ENCODE measurements around the gene MFAP3. TPM values are rescaled to one million over a fixed set of nuclear protein-coding genes. Genes with fewer than 3 reads are reported as not detected.
A peak's percentile ranks its signal among the peaks of the same experiment; 100 is the strongest.

MFAP3 gene
- total and polyA plus RNA-seq, 3 experiments from 2014 or later, result 5.8 to 20.5 (median 17.5) TPM

DNA sequence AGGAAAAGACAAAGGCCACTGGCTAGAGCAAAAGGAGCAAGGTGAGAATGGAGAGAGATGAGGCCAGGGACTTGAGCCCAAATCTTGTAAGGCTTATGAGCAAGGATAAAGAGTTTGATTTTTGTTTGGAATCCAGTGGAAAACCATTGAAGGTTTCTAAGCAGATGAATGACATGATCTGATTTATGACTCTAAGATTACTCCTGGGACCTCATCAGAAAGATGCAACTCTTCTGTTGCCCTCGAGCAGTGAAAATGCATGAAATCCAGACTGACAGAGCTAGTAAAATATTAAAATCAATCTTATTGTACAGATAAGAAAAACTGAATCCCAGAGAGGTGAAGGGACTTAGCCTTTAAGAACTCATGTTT is 677 bp downstream of the MFAP3 start:
- H3K36me3 ChIP-seq (ENCODE audit: insufficient read depth, low read length), result no peaks in the 10 kb centered on the region
- peaks cover 28% of the 10 kb centered on the region for H3K4me1 ChIP-seq (ENCODE audit: insufficient read depth, low read length)
- peak overlapping the region; percentile 92 for H3K27ac ChIP-seq (ENCODE audit: low read depth, low read length)
- H3K27me3 ChIP-seq (ENCODE audit: insufficient read depth, low read length, poor library complexity, severe bottlenecking), result no peaks in the 10 kb centered on the region
- peaks cover 0 to 27% (median 3%) of the 10 kb centered on the region in 3 donors for H3K36me3 Mint-ChIP-seq
- no peaks in the 10 kb centered on the region for H3K9me3 ChIP-seq (ENCODE audit: low read length)
- peaks cover 0 to 3% of the 10 kb centered on the region in 2 donors for H3K27me3 Mint-ChIP-seq
- peak overlapping the region; percentile 97 for H3K4me3 ChIP-seq (ENCODE audit: low read length)
- H3K27ac Mint-ChIP-seq, result peak overlapping the region; percentile 97 to 99 (median 98)
- no peaks in the 10 kb centered on the region for H3K9me3 Mint-ChIP-seq
- H3K4me3 Mint-ChIP-seq, result peak overlapping the region; percentile 96 to 98 (median 97)
- no peak for DNase-seq
- POLR2A ChIA-PET, result interaction anchor here (1.0 to 1.7 kb wide), 3 partner anchors 9 to 151 kb away, joined by 3 to 20 read pairs (median 11); partner anchors contain the start of gene GALNT10
- CTCF ChIA-PET, result interaction anchor here (1.0 to 2.5 kb wide), 6 partner anchors 12 to 366 kb away, joined by 3 to 8 read pairs (median 4); partner anchors contain the start of gene GALNT10
- peaks cover 57 to 78% (median 75%) of the 10 kb centered on the region in 3 donors for H3K4me1 Mint-ChIP-seq

DNA sequence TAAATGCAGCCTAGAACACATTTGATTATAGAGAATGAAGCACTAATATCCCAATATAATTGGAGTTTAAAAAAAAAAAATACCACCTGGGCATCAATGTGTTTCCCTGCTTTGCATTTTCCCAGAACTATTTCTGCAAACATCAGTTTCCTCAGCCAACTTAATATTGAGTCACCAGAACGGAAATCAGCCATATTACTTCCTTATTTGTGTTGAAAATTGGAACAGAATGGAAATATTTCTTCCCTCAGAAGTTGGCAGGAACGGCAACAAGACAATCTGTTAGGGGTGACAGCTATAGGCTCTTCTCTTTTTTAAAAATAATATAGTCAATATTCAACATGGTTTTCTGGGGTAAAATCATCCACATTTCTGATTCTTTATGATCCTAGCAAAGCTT is 4.0 kb downstream of the MFAP3 start:
- no peaks in the 10 kb centered on the region for H3K9me3 Mint-ChIP-seq
- no peak overlapping the region for H3K4me3 Mint-ChIP-seq
- peak overlapping the region in 2 of 8 donors; percentile 51 to 70 for H3K27ac Mint-ChIP-seq
- ChIA-PET POLR2A (no interaction called here), CTCF (no interaction called here)
- Histone ChIP-seq H3K4me3 (ENCODE audit: low read length) (no peak overlapping the region), H3K9me3 (ENCODE audit: low read length) (no peaks in the 10 kb centered on the region), H3K36me3 (ENCODE audit: insufficient read depth, low read length) (no peaks in the 10 kb centered on the region), H3K27me3 (ENCODE audit: insufficient read depth, low read length, poor library complexity, severe bottlenecking) (no peaks in the 10 kb centered on the region), H3K4me1 (ENCODE audit: insufficient read depth, low read length) (peaks cover 19% of the 10 kb centered on the region), H3K27ac (ENCODE audit: low read depth, low read length) (no peak overlapping the region)
- H3K36me3 Mint-ChIP-seq, result peaks cover 0 to 44% (median 7%) of the 10 kb centered on the region in 3 donors
- H3K27me3 Mint-ChIP-seq, result peaks cover 0 to 3% of the 10 kb centered on the region in 2 donors
- DNase-seq, result no peak
- H3K4me1 Mint-ChIP-seq, result peaks cover 74 to 97% (median 94%) of the 10 kb centered on the region in 3 donors

DNA sequence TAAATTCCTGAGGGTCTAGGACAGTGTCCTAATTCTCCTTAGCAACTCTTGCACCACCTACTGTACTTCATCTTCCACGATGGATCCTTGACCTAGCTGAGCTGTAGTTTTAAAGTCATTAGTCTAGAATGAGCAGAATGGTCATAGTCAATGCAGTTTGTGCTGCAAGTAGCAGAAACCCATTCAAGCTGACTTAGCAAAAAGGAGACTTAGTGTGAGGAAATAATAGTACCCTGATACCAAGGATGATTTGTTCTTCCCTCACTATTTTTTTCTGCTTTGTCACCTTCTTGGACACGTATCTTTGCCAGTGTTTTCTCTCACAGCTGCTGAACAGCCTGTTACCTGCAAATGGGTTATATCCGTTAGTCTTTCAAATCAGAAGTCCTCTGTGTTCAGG is 5.3 kb downstream of the MFAP3 start:
- POLR2A ChIA-PET, result no interaction called here
- no peak for DNase-seq
- Histone ChIP-seq H3K27ac (ENCODE audit: low read depth, low read length) (no peak overlapping the region), H3K4me3 (ENCODE audit: low read length) (no peak overlapping the region), H3K9me3 (ENCODE audit: low read length) (no peaks in the 10 kb centered on the region), H3K27me3 (ENCODE audit: insufficient read depth, low read length, poor library complexity, severe bottlenecking) (no peaks in the 10 kb centered on the region), H3K36me3 (ENCODE audit: insufficient read depth, low read length) (no peaks in the 10 kb centered on the region), H3K4me1 (ENCODE audit: insufficient read depth, low read length) (peaks cover 13% of the 10 kb centered on the region)
- Mint-ChIP-seq H3K9me3 (no peaks in the 10 kb centered on the region), H3K4me3 (peak overlapping the region in 1 of 7 donors; percentile 10), H3K36me3 (peaks cover 0 to 36% (median 4%) of the 10 kb centered on the region in 3 donors), H3K27me3 (no peaks in the 10 kb centered on the region), H3K27ac (peak overlapping the region in 7 of 8 donors; percentile 7 to 35 (median 20)), H3K4me1 (peaks cover 75 to 97% (median 94%) of the 10 kb centered on the region in 3 donors)
- CTCF ChIA-PET, result no interaction called here

DNA sequence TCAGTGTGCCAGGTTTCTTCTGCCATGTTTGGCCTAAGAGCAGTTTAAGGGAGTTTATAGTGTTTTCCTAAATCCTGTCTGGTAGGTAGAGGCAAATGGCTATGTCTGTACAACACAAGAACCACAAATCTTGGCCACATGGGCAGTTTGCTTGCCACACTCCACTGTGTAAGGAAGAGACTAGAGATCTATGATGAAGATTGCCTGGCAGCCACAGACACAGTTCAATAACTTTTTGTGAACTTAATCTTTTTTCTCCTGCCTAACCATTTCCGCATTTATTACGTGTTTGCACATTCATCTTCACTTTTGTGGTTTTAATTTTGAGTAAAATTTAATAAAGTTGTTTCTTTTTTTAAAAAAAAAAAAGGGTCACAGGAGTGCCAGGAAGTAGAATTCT is 5.8 kb downstream of the MFAP3 start:
- peak overlapping the region in 1 of 7 donors; percentile 35 for H3K4me3 Mint-ChIP-seq
- Histone ChIP-seq H3K27ac (ENCODE audit: low read depth, low read length) (no peak overlapping the region), H3K4me1 (ENCODE audit: insufficient read depth, low read length) (peaks cover 8% of the 10 kb centered on the region), H3K27me3 (ENCODE audit: insufficient read depth, low read length, poor library complexity, severe bottlenecking) (no peaks in the 10 kb centered on the region), H3K4me3 (ENCODE audit: low read length) (no peak overlapping the region), H3K9me3 (ENCODE audit: low read length) (no peaks in the 10 kb centered on the region), H3K36me3 (ENCODE audit: insufficient read depth, low read length) (peaks cover under 1% of the 10 kb centered on the region)
- peaks cover 0 to 39% (median 4%) of the 10 kb centered on the region in 3 donors for H3K36me3 Mint-ChIP-seq
- CTCF ChIA-PET, result no interaction called here
- POLR2A ChIA-PET, result no interaction called here
- H3K9me3 Mint-ChIP-seq, result no peaks in the 10 kb centered on the region
- DNase-seq, result no peak
- H3K4me1 Mint-ChIP-seq, result peaks cover 74 to 97% (median 94%) of the 10 kb centered on the region in 3 donors
- no peaks in the 10 kb centered on the region for H3K27me3 Mint-ChIP-seq
- peak overlapping the region in 5 of 8 donors; percentile 7 to 58 (median 23) for H3K27ac Mint-ChIP-seq

DNA sequence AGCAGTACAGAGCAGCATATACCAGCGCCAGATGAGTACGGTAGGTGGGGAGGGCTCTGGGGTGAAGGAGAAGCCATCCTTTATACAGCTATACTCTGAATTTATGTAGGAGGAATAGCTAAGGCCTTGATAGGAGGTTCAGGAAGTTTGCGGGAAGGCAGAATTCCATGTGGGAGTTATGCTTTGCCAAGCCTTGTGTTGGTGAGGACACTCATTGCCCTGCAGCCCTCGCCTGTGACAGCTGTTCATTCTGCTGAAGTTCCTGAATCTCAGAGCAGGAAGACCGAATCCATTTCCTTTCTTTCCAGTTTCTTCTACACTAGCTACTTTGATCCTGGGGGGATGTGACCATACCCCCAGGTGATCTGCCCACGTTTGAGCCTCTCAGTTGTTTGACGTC is 7.7 kb downstream of the MFAP3 start:
- POLR2A ChIA-PET, result no interaction called here
- H3K27ac Mint-ChIP-seq, result peak overlapping the region in 7 of 8 donors; percentile 38 to 92 (median 69)

DNA sequence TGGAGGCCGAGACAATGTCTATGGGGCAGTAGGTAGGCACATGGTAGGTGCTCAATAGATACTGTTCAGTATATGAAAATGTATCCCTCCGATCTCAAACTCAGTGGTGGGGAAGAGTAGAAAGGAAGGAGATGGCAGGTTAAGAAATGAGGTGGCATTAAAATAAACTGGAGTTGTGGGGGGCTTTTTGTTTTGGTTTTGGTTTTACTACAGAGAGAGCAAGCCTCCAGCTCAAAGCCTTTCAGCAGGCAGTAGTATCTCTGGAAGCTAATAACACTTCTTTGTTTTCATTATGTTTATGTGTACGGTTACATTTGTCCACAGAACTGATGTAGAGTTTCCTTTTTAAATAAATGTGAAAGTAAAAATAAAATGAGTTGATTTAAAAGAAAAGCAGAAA is 8.6 kb downstream of the MFAP3 start:
- Mint-ChIP-seq H3K27ac (peak overlapping the region; percentile 38 to 92 (median 83)), H3K36me3 (peaks cover 0 to 50% (median 10%) of the 10 kb centered on the region in 3 donors), H3K4me1 (peaks cover 65 to 89% (median 79%) of the 10 kb centered on the region in 3 donors), H3K4me3 (peak overlapping the region in 6 of 7 donors; percentile 3 to 68 (median 47)), H3K9me3 (no peaks in the 10 kb centered on the region), H3K27me3 (no peaks in the 10 kb centered on the region)
- POLR2A ChIA-PET, result interaction anchor here (2.0 kb wide), 1 partner anchor 9 kb away, joined by 11 read pairs; the partner anchor contains the start of genes FAM114A2 and MFAP3
- Histone ChIP-seq H3K36me3 (ENCODE audit: insufficient read depth, low read length) (peaks cover 18% of the 10 kb centered on the region), H3K4me3 (ENCODE audit: low read length) (no peak overlapping the region), H3K27me3 (ENCODE audit: insufficient read depth, low read length, poor library complexity, severe bottlenecking) (no peaks in the 10 kb centered on the region), H3K4me1 (ENCODE audit: insufficient read depth, low read length) (no peaks in the 10 kb centered on the region), H3K9me3 (ENCODE audit: low read length) (no peaks in the 10 kb centered on the region), H3K27ac (ENCODE audit: low read depth, low read length) (no peak overlapping the region)
- CTCF ChIA-PET, result interaction anchor here (1.8 kb wide), 1 partner anchor 25 kb away, joined by 4 read pairs; no protein-coding TSS in a partner anchor
- no peak for DNase-seq

More for the DNA sequence above, 7.7 kb downstream of the MFAP3 start:
- H3K27me3 ChIP-seq (ENCODE audit: insufficient read depth, low read length, poor library complexity, severe bottlenecking), result no peaks in the 10 kb centered on the region
- H3K9me3 Mint-ChIP-seq, result no peaks in the 10 kb centered on the region
- no peak for DNase-seq
- H3K9me3 ChIP-seq (ENCODE audit: low read length), result no peaks in the 10 kb centered on the region
- CTCF ChIA-PET, result interaction anchor here (0.9 kb wide), 1 partner anchor 21 kb away, joined by 3 read pairs; no protein-coding TSS in a partner anchor
- H3K4me1 ChIP-seq (ENCODE audit: insufficient read depth, low read length), result peaks cover 1% of the 10 kb centered on the region
- H3K27ac ChIP-seq (ENCODE audit: low read depth, low read length), result no peak overlapping the region
- H3K36me3 Mint-ChIP-seq, result peaks cover 0 to 50% (median 7%) of the 10 kb centered on the region in 3 donors
- H3K27me3 Mint-ChIP-seq, result no peaks in the 10 kb centered on the region
- peak overlapping the region in 2 of 7 donors; percentile 20 to 31 for H3K4me3 Mint-ChIP-seq
- H3K36me3 ChIP-seq (ENCODE audit: insufficient read depth, low read length), result peaks cover 13% of the 10 kb centered on the region
- H3K4me3 ChIP-seq (ENCODE audit: low read length), result no peak overlapping the region
- H3K4me1 Mint-ChIP-seq, result peaks cover 71 to 92% (median 88%) of the 10 kb centered on the region in 3 donors

DNA sequence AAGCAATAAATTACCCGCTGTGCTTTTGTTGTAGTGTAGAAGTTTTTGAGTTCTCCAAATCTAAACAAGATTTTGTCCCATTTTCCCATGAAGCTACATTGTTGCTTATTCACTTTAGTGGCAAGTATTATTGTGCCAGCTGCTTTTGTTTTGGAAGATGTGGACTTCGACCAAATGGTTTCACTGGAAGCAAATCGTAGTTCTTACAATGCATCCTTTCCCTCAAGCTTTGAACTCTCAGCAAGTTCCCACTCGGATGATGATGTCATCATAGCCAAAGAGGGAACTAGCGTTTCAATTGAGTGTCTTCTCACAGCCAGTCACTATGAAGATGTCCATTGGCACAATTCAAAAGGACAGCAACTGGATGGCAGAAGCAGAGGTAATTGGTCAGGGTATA is 10.9 kb downstream of the MFAP3 start:
- Histone ChIP-seq H3K27me3 (ENCODE audit: insufficient read depth, low read length, poor library complexity, severe bottlenecking) (no peaks in the 10 kb centered on the region), H3K4me3 (ENCODE audit: low read length) (no peak overlapping the region), H3K4me1 (ENCODE audit: insufficient read depth, low read length) (no peaks in the 10 kb centered on the region), H3K36me3 (ENCODE audit: insufficient read depth, low read length) (peaks cover 18% of the 10 kb centered on the region), H3K27ac (ENCODE audit: low read depth, low read length) (no peak overlapping the region), H3K9me3 (ENCODE audit: low read length) (no peaks in the 10 kb centered on the region)
- Mint-ChIP-seq H3K27me3 (no peaks in the 10 kb centered on the region), H3K9me3 (no peaks in the 10 kb centered on the region), H3K27ac (peak overlapping the region in 3 of 8 donors; percentile 3 to 32 (median 5)), H3K4me1 (peaks cover 49 to 69% (median 56%) of the 10 kb centered on the region in 3 donors), H3K4me3 (no peak overlapping the region), H3K36me3 (peaks cover 1 to 66% (median 11%) of the 10 kb centered on the region in 3 donors)
- POLR2A ChIA-PET, result interaction anchor here (0.6 kb wide), 1 partner anchor 13 kb away, joined by 3 read pairs; no protein-coding TSS in a partner anchor
- CTCF ChIA-PET, result interaction anchor here (1.1 to 1.4 kb wide), 2 partner anchors 23 to 355 kb away, joined by 3 read pairs; no protein-coding TSS in a partner anchor
- DNase-seq, result no peak

DNA sequence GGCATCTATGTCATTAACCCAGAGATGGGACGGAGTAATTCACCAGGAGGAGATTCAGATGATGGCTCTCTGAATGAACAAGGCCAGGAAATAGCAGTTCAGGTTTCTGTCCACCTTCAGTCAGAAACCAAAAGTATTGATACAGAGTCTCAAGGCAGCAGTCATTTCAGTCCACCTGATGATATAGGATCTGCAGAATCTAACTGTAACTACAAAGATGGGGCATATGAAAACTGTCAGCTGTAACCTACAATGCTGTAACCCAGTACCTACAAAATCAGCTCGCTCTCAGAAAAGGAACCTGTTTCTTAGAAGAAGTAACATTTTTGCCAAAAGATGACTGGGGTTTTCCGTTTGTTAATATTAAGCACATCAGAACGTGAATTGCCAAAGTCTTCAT is 14.7 kb downstream of the MFAP3 start:
- H3K4me1 ChIP-seq (ENCODE audit: insufficient read depth, low read length), result no peaks in the 10 kb centered on the region
- no peaks in the 10 kb centered on the region for H3K9me3 ChIP-seq (ENCODE audit: low read length)
- Mint-ChIP-seq H3K4me1 (peaks cover 20 to 42% (median 26%) of the 10 kb centered on the region in 3 donors), H3K36me3 (peaks cover 3 to 62% (median 10%) of the 10 kb centered on the region in 3 donors), H3K27ac (peak overlapping the region in 3 of 8 donors; percentile 19 to 52 (median 43)), H3K4me3 (no peak overlapping the region), H3K9me3 (no peaks in the 10 kb centered on the region), H3K27me3 (no peaks in the 10 kb centered on the region)
- H3K4me3 ChIP-seq (ENCODE audit: low read length), result no peak overlapping the region
- H3K27me3 ChIP-seq (ENCODE audit: insufficient read depth, low read length, poor library complexity, severe bottlenecking), result no peaks in the 10 kb centered on the region
- POLR2A ChIA-PET, result no interaction called here
- H3K27ac ChIP-seq (ENCODE audit: low read depth, low read length), result no peak overlapping the region
- CTCF ChIA-PET, result interaction anchor here (2.2 to 2.9 kb wide), 2 partner anchors 19 to 351 kb away, joined by 6 to 9 read pairs; no protein-coding TSS in a partner anchor
- no peak for DNase-seq
- peaks cover 18% of the 10 kb centered on the region for H3K36me3 ChIP-seq (ENCODE audit: insufficient read depth, low read length)

All from CD8-positive, alpha-beta memory T cell (primary cell).